Measurements from ENCODE around the gene MAD1L1.

GRCh38 chr7:2199528-2199927 is 33.2 kb downstream of the MAD1L1 start:
- no peak for TF ChIP-seq EZH2 (IDR thresholded peaks at IDR 0.05; ENCODE audit: insufficient read depth, poor library complexity, severe bottlenecking)
- TF ChIP-seq EZH2phosphoT487 (IDR thresholded peaks at IDR 0.05; ENCODE audit: insufficient read depth, low read depth): no peak
